DMS53 (cell line): Measurements from ENCODE around the gene AMBRA1.

Experiments
- DNase-seq: peaks from one replicate; lab custom pipeline; 2025; lab: John Stamatoyannopoulos, UW

Gene AMBRA1

DNA sequence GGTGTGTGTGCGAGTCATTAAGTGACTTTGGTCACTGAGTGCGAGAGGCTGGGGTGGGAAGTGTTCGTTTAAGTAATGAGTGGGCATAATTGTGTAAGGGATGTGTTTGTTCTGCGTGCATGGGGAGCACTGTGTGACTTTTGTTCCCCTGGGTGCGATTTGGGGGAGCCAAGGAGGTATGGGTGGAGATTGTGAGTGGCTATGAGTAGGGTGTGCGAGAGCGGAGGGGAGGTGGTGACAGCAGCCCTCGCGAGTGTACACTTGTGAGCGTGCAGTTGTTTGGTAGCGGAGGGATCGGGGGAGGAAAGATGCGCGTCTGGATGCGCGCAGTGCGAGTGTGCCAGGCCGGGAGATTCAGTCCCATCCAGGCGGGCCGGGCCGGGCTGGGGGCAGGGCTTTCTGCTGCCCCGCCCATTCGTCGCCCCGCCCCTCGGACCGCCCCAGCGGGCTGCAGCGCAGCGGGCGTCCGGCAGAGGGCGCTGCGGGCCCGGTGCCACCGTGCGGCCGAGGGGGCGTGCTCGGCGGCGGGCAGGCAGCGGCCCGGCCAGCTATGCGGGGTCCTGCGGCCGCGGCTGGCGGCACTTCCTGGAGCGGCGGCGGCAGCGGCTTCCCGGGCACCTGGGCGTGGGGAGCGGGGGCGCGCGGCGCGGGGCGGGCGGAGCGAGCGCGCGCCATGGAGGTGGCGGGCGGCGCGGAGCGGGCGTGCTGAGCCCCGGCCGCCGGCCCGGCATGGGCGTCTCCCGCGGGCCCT lies 246.8 kb downstream of the AMBRA1 start, which contains the start of gene DGKZ:
TSS of gene DGKZ (plus strand) at position 578 of the 751 bp plus-strand sequence. CDS start 197 bp downstream, outside the sequence.
- peak; percentile 88 for DNase-seq
